HepG2 (cell line): ENCODE measurements around the gene CDV3. TPM values are rescaled to one million over a fixed set of nuclear protein-coding genes. Genes with fewer than 3 reads are reported as not detected.

Experiments used
- ATF7-NPFF ChIP-seq: sonication (generic); formaldehyde crosslinking; IDR thresholded peaks from 2 replicates; pipeline ENCODE4 v1.8.1; 2023; ENCODE audit warnings: mild to moderate bottlenecking, low read depth, missing genetic modification reagents, moderate library complexity
- BORCS8-MEF2B ChIP-seq: sonication (generic); formaldehyde crosslinking; IDR thresholded peaks from 2 replicates; pipeline ENCODE4 v1.8.0; 2022; ENCODE audit warnings: mild to moderate bottlenecking, missing genetic modification reagents
- CCDC6 ChIP-seq: sonication (generic); formaldehyde crosslinking; IDR thresholded peaks from 2 replicates; pipeline ENCODE4 v1.8.1; 2022; ENCODE audit warnings: mild to moderate bottlenecking, missing genetic modification reagents, moderate library complexity
- CENPT ChIP-seq: sonication (generic); formaldehyde crosslinking; IDR thresholded peaks from 2 replicates; pipeline ENCODE4 v1.8.0; 2022; ENCODE audit warnings: low read depth, mild to moderate bottlenecking, moderate library complexity, missing genetic modification reagents
- ESRRA ChIP-seq: sonication (generic); formaldehyde crosslinking; IDR thresholded peaks from 2 replicates; pipeline ENCODE4 v1.5.1; 2020; ENCODE audit warnings: mild to moderate bottlenecking, low read depth, missing genetic modification reagents
- HCFC1 ChIP-seq: fragments of 150-350 bp; IDR thresholded peaks from 2 replicates; pipeline ENCODE4 v1.6.1; 2014; ENCODE audit warnings: low read depth, low read length
- HNF4A ChIP-seq: sonication (generic); formaldehyde crosslinking; IDR thresholded peaks from 2 replicates; pipeline ENCODE4 v1.4.0; 2020; ENCODE audit warnings: missing genetic modification reagents
- HOXA3 ChIP-seq: sonication (generic); formaldehyde crosslinking; IDR thresholded peaks from 2 replicates; pipeline ENCODE4 v1.5.0; 2020; ENCODE audit warnings: missing genetic modification reagents
- IRF9 ChIP-seq: sonication (generic); formaldehyde crosslinking; IDR thresholded peaks from 2 replicates; pipeline ENCODE4 v1.8.0; 2022; ENCODE audit warnings: missing genetic modification reagents, mild to moderate bottlenecking, borderline replicate concordance
- LBX2 ChIP-seq: sonication (generic); formaldehyde crosslinking; IDR thresholded peaks from 2 replicates; pipeline ENCODE4 v1.5.0; 2020; ENCODE audit warnings: missing genetic modification reagents, mild to moderate bottlenecking, borderline replicate concordance
- NR0B2 ChIP-seq: sonication (generic); formaldehyde crosslinking; IDR thresholded peaks from 2 replicates; pipeline ENCODE4 v1.4.0; 2020; ENCODE audit warnings: mild to moderate bottlenecking, missing genetic modification reagents
- POLR2AphosphoS5 ChIP-seq: IDR thresholded peaks from 2 replicates; pipeline ENCODE4 v1.6.1; 2012; ENCODE audit warnings: low read depth, low read length
- POLR2G ChIP-seq: fragments of 200-400 bp; formaldehyde crosslinking; IDR thresholded peaks from 2 replicates; pipeline ENCODE4 v1.6.1; 2018; ENCODE audit warnings: mild to moderate bottlenecking, low read depth, low read length, moderate library complexity
- RFXAP ChIP-seq: sonication (generic); formaldehyde crosslinking; IDR thresholded peaks from 2 replicates; pipeline ENCODE4 v1.4.0; 2020; ENCODE audit warnings: missing genetic modification reagents, borderline replicate concordance
- SAP130 ChIP-seq: IDR thresholded peaks from 2 replicates; pipeline ENCODE4 v1.6.1; 2016; ENCODE audit warnings: low read depth
- SKIL ChIP-seq: sonication (generic); formaldehyde crosslinking; IDR thresholded peaks from 2 replicates; pipeline ENCODE4 v1.8.0; 2022; ENCODE audit warnings: missing genetic modification reagents, mild to moderate bottlenecking, moderate library complexity, borderline replicate concordance
- SP1 ChIP-seq, 2 experiments: fragments of 450-650 bp in 1 of 2; sonication (generic) in 1 of 2; formaldehyde crosslinking in 1 of 2; IDR thresholded peaks; 2 replicates each; pipeline versions ENCODE4 v1.4.0 to v1.6.1; 2016 to 2020; ENCODE audit warnings: missing genetic modification reagents in 1 of 2
- U2AF2 ChIP-seq: fragments of 200-400 bp; formaldehyde crosslinking; IDR thresholded peaks from 2 replicates; pipeline ENCODE4 v1.6.1; 2017; ENCODE audit warnings: low read depth, mild to moderate bottlenecking, low read length
- ZBTB7B ChIP-seq: sonication (generic); formaldehyde crosslinking; IDR thresholded peaks from 2 replicates; pipeline ENCODE4 v1.4.0; 2020; ENCODE audit warnings: missing genetic modification reagents
- ZEB1 ChIP-seq: IDR thresholded peaks from 2 replicates; pipeline ENCODE4 v1.6.1; 2012; ENCODE audit warnings: mild to moderate bottlenecking, low read depth, inconsistent platforms; ENCODE audit not compliant: insufficient replicate concordance
- ZFP90 ChIP-seq: sonication (generic); formaldehyde crosslinking; IDR thresholded peaks from 2 replicates; pipeline ENCODE4 v1.8.0; 2022; ENCODE audit warnings: missing genetic modification reagents, mild to moderate bottlenecking, inconsistent platforms, borderline replicate concordance
- ZNF160 ChIP-seq: sonication (generic); formaldehyde crosslinking; IDR thresholded peaks from 2 replicates; pipeline ENCODE4 v1.8.0; 2022; ENCODE audit warnings: mild to moderate bottlenecking, inconsistent platforms, missing genetic modification reagents
- ZNF225 ChIP-seq: sonication (generic); formaldehyde crosslinking; IDR thresholded peaks from 2 replicates; pipeline ENCODE4 v1.4.0; 2020; ENCODE audit warnings: mild to moderate bottlenecking, missing genetic modification reagents
- ZNF232 ChIP-seq: sonication (generic); formaldehyde crosslinking; IDR thresholded peaks from 2 replicates; pipeline ENCODE4 v1.4.0; 2020; ENCODE audit warnings: missing genetic modification reagents, borderline replicate concordance
- ZNF546 ChIP-seq: sonication (generic); formaldehyde crosslinking; conservative IDR thresholded peaks from 2 replicates; pipeline ENCODE4 v1.8.1; 2023; ENCODE audit warnings: mild to moderate bottlenecking, missing genetic modification reagents
- ZNF776 ChIP-seq: sonication (generic); formaldehyde crosslinking; IDR thresholded peaks from 2 replicates; pipeline ENCODE4 v1.4.0; 2020; ENCODE audit warnings: mild to moderate bottlenecking, missing genetic modification reagents
- polyA plus RNA-seq, 8 experiments: library from polyadenylated mRNA; depleted of rRNA in 3 of 8; stranded (reverse) in 7 of 8; unstranded in 1 of 8; fragments of >200 nt; fragmentation: Illumina TruSeq in 4 of 8; extraction: Trizol in 4 of 8; gene quantifications; 2 replicates each; pipeline versions ENCODE4 v1.2.1 to v1.2.3, GENCODE V29; 2011 to 2016; ENCODE audit warnings: low read depth in 4 of 8, missing spikeins in 1 of 8, mixed read lengths in 1 of 8; ENCODE audit not compliant: insufficient read depth in 1 of 8
- total RNA-seq, 5 experiments: library from RNA; depleted of rRNA; stranded (reverse); fragments of >200 nt; fragmentation: Illumina TruSeq; extraction: Trizol; gene quantifications; 2 replicates each; pipeline ENCODE4 v1.2.3, GENCODE V29; 2016; ENCODE audit warnings: low read depth in 1 of 5

The CDV3 gene
- total and polyA plus RNA-seq, 2 of the 13 experiments (the other 11 are each of a cell fraction or from before 2014, with no cell fraction given): 46.6 to 145 TPM

- peak; percentile 48; the same call in 1 of the 2 replicates for TF ChIP-seq RFXAP
- TF ChIP-seq ZNF232 (CRISPR knock-in tag): 0 out of 2 replicates have a peak, but pooled peaks have one; percentile 38
- no peak for TF ChIP-seq U2AF2
- TF ChIP-seq IRF9 (CRISPR knock-in tag): no peak
- TF ChIP-seq ZBTB7B (CRISPR knock-in tag): 0 out of 2 replicates have a peak, but pooled peaks have one; percentile 9
- TF ChIP-seq ZNF546 (CRISPR knock-in tag): 0 out of 2 replicates have a peak, but pooled peaks have one; percentile 61
- peak; percentile 44; the same call in 1 of the 2 replicates for TF ChIP-seq ZNF776 (CRISPR knock-in tag)
- TF ChIP-seq HCFC1: peak; percentile 28; the same call in 1 of the 2 replicates
- 0 out of 2 replicates have a peak, but pooled peaks have one; percentile 37 for TF ChIP-seq ESRRA
- TF ChIP-seq NR0B2: peak; percentile 46; the same call in 1 of the 2 replicates
- TF ChIP-seq BORCS8-MEF2B (CRISPR knock-in tag): 0 out of 2 replicates have a peak, but pooled peaks have one; percentile 27
- 0 out of 2 replicates have a peak, but pooled peaks have one; percentile 11 for TF ChIP-seq CCDC6 (CRISPR knock-in tag)
- peak; percentile 68; the same call in 1 of the 2 replicates for TF ChIP-seq ATF7-NPFF (CRISPR knock-in tag)
- peak; percentile 60; the same call in 1 of the 2 replicates for TF ChIP-seq LBX2
- peak; percentile 78; the same call in 1 of the 2 replicates for TF ChIP-seq ZNF160 (CRISPR knock-in tag)
- TF ChIP-seq SKIL: no peak
- no peak for TF ChIP-seq SP1 (IDR thresholded peaks at IDR 0.05)
- 0 out of 2 replicates have a peak, but pooled peaks have one; percentile 0 for TF ChIP-seq SP1 (CRISPR knock-in tag; IDR thresholded peaks at IDR 0.05)
- TF ChIP-seq HOXA3 (CRISPR knock-in tag): peak; percentile 64; the same call in 1 of the 2 replicates
- peak; percentile 46; the same call in 1 of the 2 replicates for TF ChIP-seq SAP130 (CRISPR knock-in tag)
- TF ChIP-seq CENPT (CRISPR knock-in tag): 0 out of 2 replicates have a peak, but pooled peaks have one; percentile 67
- peak; percentile 64 for TF ChIP-seq POLR2AphosphoS5
- peak; percentile 59 for TF ChIP-seq POLR2G
- no peak for TF ChIP-seq ZEB1
- TF ChIP-seq ZNF225 (CRISPR knock-in tag): no peak
- TF ChIP-seq HNF4A: no peak
- 0 out of 2 replicates have a peak, but pooled peaks have one; percentile 19 for TF ChIP-seq ZFP90 (CRISPR knock-in tag)
These were observed at the start of gene CDV3 (continued) for GRCh38 chr3:133573629-133574194.
